ENCODE measurements around the gene PLCB4. TPM values are rescaled to one million over a fixed set of nuclear protein-coding genes. Genes with fewer than 3 reads are reported as not detected.

PLCB4 gene
- total RNA-seq, 1 experiment from 2014 or later: 14.9 TPM

DNA sequence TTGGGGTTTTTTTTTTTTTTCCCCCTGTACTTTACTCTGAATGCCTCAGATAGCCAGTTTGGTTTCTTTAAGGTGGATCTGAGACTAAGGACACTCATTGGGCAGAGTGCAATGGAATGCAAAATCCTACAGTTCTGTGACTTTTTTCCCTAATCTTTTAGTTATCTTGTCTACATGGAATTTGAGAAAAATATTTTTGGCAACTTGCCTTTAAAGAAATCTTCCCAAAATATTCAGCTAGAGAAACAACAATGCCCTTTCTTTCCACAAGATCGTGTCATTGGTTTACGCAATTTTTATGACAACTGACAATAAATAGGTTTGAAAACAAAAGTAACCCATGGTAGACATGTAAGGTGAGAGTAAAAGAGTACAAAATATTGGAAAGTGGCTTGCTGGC, 273.8 kb downstream of the PLCB4 start:
- H2AFZ ChIP-seq: no peak overlapping the region
- H4K20me1 ChIP-seq (ENCODE audit: insufficient read depth): no peaks in the 10 kb centered on the region
- intact Hi-C loops (cut with micrococcal nuclease; ENCODE audit: unreplicated experiment): no loop called here
- H3K36me3 ChIP-seq (ENCODE audit: low read depth): no peaks in the 10 kb centered on the region
- no peak for DNase-seq
- no peak overlapping the region for H3K4me2 ChIP-seq
- no peak overlapping the region for H3K4me3 ChIP-seq
- H3K9me3 ChIP-seq (ENCODE audit: insufficient read depth, low read depth): no peaks in the 10 kb centered on the region
- H3K4me1 ChIP-seq (replicated peaks; ENCODE audit: insufficient read depth): no peaks in the 10 kb centered on the region
- BruUV-seq (replicated peaks): no TSS peak
- H3K27me3 ChIP-seq (ENCODE audit: insufficient read depth, low read depth): no peaks in the 10 kb centered on the region
- no peaks in the 10 kb centered on the region for H3F3A ChIP-seq (ENCODE audit: insufficient read depth, low read depth)
- H3K9me2 ChIP-seq (ENCODE audit: insufficient read depth): no peaks in the 10 kb centered on the region
- H3K79me2 ChIP-seq (ENCODE audit: low read depth): no peaks in the 10 kb centered on the region
- H3K27ac ChIP-seq: no peak overlapping the region
- TF ChIP-seq EZH2 (IDR thresholded peaks at IDR 0.05; ENCODE audit: low read depth): no peak
- TF ChIP-seq, protein P1, sequence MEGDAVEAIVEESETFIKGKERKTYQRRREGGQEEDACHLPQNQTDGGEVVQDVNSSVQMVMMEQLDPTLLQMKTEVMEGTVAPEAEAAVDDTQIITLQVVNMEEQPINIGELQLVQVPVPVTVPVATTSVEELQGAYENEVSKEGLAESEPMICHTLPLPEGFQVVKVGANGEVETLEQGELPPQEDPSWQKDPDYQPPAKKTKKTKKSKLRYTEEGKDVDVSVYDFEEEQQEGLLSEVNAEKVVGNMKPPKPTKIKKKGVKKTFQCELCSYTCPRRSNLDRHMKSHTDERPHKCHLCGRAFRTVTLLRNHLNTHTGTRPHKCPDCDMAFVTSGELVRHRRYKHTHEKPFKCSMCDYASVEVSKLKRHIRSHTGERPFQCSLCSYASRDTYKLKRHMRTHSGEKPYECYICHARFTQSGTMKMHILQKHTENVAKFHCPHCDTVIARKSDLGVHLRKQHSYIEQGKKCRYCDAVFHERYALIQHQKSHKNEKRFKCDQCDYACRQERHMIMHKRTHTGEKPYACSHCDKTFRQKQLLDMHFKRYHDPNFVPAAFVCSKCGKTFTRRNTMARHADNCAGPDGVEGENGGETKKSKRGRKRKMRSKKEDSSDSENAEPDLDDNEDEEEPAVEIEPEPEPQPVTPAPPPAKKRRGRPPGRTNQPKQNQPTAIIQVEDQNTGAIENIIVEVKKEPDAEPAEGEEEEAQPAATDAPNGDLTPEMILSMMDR (conservative IDR thresholded peaks at IDR 0.05): no peak
- ChIA-PET POLR2A (ENCODE audit: unreplicated experiment) (no interaction called here), CTCF (no interaction called here)

DNA sequence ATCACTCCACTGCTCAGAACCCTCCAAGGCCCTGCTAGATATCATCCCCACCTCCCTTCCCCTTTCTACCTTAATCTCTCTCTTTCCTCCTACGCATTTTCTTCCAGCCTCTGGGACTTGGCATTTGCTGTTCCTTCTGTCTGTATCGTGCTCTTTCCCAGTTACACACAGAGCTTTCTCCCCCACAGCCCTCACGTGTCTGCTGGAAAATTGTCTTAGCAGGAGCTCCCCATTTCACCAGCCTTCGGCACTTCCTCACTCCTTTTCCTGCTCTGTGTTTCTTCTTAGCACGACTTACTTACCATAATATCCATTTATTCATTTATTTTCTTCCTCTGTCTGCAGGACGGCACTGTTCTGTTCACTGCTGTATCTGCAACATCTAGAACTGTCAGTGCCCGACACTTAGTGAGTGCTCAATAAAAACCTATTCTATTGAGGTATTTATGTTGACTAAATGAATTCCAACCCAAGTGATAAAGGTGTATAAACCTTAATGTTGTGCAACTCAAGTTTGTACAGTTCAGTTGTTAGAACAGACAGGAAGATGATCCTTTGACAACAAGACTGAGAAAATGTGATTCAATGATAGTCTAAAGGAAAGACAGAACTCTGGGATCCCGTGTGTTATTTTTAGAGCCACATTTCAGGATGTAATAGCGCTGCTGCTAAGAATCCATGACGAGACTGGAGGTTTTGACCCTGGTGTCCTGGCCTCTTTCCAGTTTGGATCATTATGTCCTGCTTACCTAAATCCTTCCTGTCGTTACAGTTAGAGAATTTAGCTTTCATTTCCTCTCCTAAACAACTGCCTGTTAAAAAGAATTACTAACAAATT, 275.4 kb downstream of the PLCB4 start:
- Histone ChIP-seq H3K9me2 (ENCODE audit: insufficient read depth) (no peaks in the 10 kb centered on the region), H2AFZ (no peak overlapping the region), H3K4me3 (no peak overlapping the region), H3K4me1 (replicated peaks; ENCODE audit: insufficient read depth) (no peaks in the 10 kb centered on the region), H3K27ac (no peak overlapping the region), H4K20me1 (ENCODE audit: insufficient read depth) (no peaks in the 10 kb centered on the region), H3K27me3 (ENCODE audit: insufficient read depth, low read depth) (no peaks in the 10 kb centered on the region), H3F3A (ENCODE audit: insufficient read depth, low read depth) (no peaks in the 10 kb centered on the region), H3K36me3 (ENCODE audit: low read depth) (no peaks in the 10 kb centered on the region), H3K9me3 (ENCODE audit: insufficient read depth, low read depth) (no peaks in the 10 kb centered on the region), H3K79me2 (ENCODE audit: low read depth) (no peaks in the 10 kb centered on the region), H3K4me2 (no peak overlapping the region)
- TF ChIP-seq EZH2 (IDR thresholded peaks at IDR 0.05; ENCODE audit: low read depth): no peak
- TF ChIP-seq, protein P1 (conservative IDR thresholded peaks at IDR 0.05): no peak
- intact Hi-C loops (cut with micrococcal nuclease; ENCODE audit: unreplicated experiment): no loop called here
- CTCF ChIA-PET: no interaction called here
- BruUV-seq (replicated peaks): no TSS peak
- DNase-seq: no peak
- POLR2A ChIA-PET (ENCODE audit: unreplicated experiment): no interaction called here

DNA sequence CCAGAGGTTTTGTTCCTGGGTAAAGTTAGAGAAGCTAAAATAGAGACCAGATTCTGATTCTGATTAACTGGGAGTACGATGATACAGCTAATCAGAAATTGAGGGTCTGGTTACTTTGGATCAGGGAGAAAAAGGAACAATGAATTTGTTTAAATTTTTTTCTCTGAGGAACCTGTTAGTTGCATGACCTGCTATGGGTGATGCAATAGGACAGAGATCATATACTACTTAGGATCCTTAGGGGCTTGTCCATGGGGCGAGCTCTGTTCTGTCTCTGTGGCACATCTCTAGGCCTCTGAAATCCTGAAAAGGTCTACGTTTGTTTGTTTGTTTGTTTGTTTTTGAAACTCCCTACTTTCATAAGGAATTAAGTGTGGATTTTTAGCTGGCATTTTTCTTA, 279.4 kb downstream of the PLCB4 start:
- no TSS peak for BruUV-seq (replicated peaks)
- no peaks in the 10 kb centered on the region for H3K79me2 ChIP-seq (ENCODE audit: low read depth)
- CTCF ChIA-PET: no interaction called here
- H3K4me1 ChIP-seq (replicated peaks; ENCODE audit: insufficient read depth): no peaks in the 10 kb centered on the region
- intact Hi-C loops (cut with micrococcal nuclease; ENCODE audit: unreplicated experiment): no loop called here
- no peaks in the 10 kb centered on the region for H3F3A ChIP-seq (ENCODE audit: insufficient read depth, low read depth)
- H3K27ac ChIP-seq: no peak overlapping the region
- no peaks in the 10 kb centered on the region for H3K36me3 ChIP-seq (ENCODE audit: low read depth)
- no peaks in the 10 kb centered on the region for H4K20me1 ChIP-seq (ENCODE audit: insufficient read depth)
- H3K4me2 ChIP-seq: no peak overlapping the region
- H3K27me3 ChIP-seq (ENCODE audit: insufficient read depth, low read depth): no peaks in the 10 kb centered on the region
- DNase-seq: no peak
- H2AFZ ChIP-seq: no peak overlapping the region
- no peak for TF ChIP-seq EZH2 (IDR thresholded peaks at IDR 0.05; ENCODE audit: low read depth)
- TF ChIP-seq, protein P1 (conservative IDR thresholded peaks at IDR 0.05): no peak
- POLR2A ChIA-PET (ENCODE audit: unreplicated experiment): no interaction called here
- H3K9me3 ChIP-seq (ENCODE audit: insufficient read depth, low read depth): no peaks in the 10 kb centered on the region
- no peaks in the 10 kb centered on the region for H3K9me2 ChIP-seq (ENCODE audit: insufficient read depth)
- no peak overlapping the region for H3K4me3 ChIP-seq

Measured in PC-9 (cell line).